GM10266 (cell line): ENCODE results near the gene LRRC4C.

Experiments
- DNase-seq: peaks from one replicate; pipeline ENCODE4 v3.0.0; 2012; ENCODE audit errors: extremely low spot score
- CTCF ChIP-seq: IDR thresholded peaks from 2 replicates; pipeline ENCODE4 v1.5.1; 2012; ENCODE audit warnings: mild to moderate bottlenecking, low read depth; ENCODE audit not compliant: control insufficient read depth, insufficient read depth; ENCODE audit errors: missing control alignments

Gene LRRC4C

GRCh38 chr11:40425168-40425567, 1034.3 kb downstream of the LRRC4C start:
- TF ChIP-seq CTCF = no peak
- no peak for DNase-seq

DNA sequence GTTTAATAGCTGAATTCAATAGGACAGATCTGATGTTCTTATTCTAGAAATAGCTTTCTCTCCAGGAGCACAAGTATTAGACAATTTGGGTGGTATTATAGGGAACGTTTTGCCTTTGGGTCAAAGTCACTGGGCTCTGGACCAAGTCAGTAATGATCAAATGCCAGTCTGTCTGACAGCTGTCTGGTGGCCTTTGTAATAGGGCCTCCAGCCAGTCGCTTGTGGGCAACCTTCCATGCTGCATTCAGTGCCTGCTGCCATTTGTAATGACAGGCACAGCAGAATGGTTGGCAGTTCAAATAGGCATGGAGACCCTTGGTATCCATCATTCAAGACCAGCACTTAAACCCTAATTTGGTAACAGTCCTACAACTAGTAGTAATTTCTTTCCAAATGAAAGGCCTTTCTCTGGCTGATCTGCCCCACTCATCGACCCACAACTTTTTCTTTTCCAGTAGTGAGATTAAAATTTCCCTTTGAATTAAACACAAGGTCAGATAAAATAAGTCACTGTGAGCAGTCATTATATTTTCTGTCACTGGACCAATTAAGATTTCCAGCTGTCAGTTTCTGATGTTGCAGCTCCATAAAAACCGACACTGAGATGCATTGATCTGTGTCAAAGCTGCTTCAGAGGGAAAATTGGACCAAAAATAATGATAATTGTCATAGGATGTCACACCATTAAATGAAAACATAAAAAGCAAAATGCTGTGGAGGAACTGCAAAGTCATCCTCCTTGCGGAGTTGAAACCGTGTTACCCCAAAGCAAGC, 1038.1 kb downstream of the LRRC4C start:
- DNase-seq = no peak
- no peak for TF ChIP-seq CTCF

DNA sequence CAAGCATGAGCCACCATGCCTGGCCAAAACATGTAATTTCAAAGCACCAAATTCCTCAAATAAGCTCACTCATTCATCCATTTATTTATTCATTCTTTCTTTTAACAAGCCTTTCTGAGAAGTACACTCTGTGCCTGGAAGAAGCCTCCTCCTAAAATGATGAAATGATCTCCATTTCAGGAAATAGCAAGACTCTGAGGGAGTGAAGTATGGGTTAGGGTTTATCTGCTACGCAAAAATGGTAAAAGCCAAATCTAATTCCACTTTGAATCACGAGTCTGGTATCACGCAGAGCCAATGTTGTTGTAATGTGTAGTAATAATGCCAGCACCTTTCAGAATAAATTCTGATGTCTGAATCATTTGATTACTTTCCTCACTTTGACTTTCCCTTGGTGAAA, 1041.8 kb downstream of the LRRC4C start:
- no peak for DNase-seq
- TF ChIP-seq CTCF = no peak

DNA sequence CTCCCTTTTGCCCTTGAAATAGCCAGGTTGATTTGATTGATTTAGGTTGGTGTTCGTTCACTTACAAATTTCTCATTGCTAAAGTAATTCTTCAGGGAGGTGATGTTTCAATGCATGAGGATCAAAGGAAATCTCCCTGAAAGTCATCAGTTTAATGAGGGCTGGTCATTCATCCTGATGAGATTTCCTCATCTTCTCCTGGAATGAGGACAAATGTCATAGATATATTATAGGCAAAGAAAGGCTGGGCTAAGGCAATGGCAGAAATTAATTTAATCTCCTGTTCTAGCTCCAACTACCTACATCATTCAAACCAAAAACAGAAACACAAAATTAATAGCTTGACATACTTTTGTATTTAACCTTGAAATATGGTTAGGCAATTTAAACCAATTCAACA, 1052.1 kb downstream of the LRRC4C start:
- TF ChIP-seq CTCF = no peak
- no peak for DNase-seq

DNA sequence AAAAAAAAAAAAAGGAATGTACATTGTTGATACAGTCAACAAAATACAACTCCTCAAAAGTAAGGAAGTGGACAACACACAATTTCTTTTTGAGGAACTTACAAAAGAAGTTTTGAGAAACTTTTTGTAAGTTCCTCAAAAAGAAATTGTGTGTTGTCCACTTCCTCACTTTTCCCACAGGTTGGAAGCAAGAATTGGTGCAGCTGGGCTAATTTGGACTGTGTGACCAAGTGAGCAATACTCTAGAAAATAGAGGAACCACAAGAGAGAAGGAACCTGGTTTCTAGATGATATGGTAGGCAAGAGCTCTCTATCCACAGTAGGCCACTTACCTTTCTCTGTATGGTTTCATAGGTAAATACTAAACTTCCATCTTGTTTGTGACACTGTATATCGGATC, 1053.8 kb downstream of the LRRC4C start:
- no peak for TF ChIP-seq CTCF
- DNase-seq = no peak

- no peak for TF ChIP-seq CTCF
- no peak for DNase-seq
Measured at GRCh38 chr11:40403321-40403720, 1056.1 kb downstream of the LRRC4C start.

DNA sequence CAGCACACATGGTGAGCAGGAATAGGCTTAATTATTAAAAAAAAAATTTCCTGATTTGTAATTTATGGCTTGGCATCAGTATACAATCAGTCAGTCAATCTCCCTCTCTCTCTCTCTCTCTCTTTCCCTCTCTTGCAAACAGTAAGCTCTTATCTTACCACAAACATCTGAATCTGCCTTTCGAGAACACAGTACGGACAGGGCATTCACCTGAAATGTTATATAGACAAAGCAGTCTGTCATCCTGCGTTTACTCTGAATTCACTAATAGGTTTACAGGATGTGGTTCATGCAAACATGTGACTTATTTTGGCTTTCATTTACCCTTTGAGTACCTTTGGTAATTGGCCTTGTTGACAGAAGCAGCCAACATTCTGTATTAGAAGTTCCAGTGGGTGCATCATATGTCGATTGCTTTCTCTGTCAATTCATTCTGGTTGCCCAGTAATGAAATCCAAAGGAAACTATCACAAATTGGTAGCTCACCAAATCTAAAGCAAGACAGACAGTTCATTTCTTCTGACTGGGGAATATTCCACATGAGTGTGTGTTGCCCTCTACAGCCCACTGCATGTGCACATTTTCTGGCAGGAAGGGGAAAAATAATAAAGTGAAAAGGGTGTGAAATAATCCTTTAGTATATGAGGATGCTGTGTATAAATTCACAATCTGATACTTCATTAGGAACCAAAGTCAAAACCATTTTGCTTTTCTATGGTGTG, 1058.2 kb downstream of the LRRC4C start:
- DNase-seq = no peak
- TF ChIP-seq CTCF = no peak
